Left ventricle myocardium superior (tissue), 1 donor: Measurements from ENCODE around the gene UCHL3. TPM values are rescaled to one million over a fixed set of nuclear protein-coding genes. Genes with fewer than 3 reads are reported as not detected.

Experiments used
- ATAC-seq: fragments of 200-7000 bp; cut with Tn5 transposase; one replicate; pipeline ENCODE4 v1.9.1; 2020; ENCODE audit warnings: mild to moderate bottlenecking, moderate library complexity
- DNase-seq: peaks from one replicate; pipeline ENCODE4 v3.0.0-alpha.2; 2020
- intact Hi-C: fragments of 100-400 bp; cut with micrococcal nuclease; formaldehyde crosslinking; loops from one replicate; pipeline ENCODE4 v1.11.0; 2022
- total RNA-seq: library from RNA; stranded (reverse); fragmentation: NEBNext Ultra II Directional; extraction: Animal tissue kit (Norgen Biotek cat#: 25700); gene quantifications from one replicate; pipeline ENCODE4 v1.2.1, GENCODE V29; 2021
- donor health status: DM: no; HTN: yes; CAD: no; lungs with severe emphysema.

UCHL3 gene
- total RNA-seq, 1 donor from 2014 or later: 23.7 TPM

- ATAC-seq (no peak), DNase-seq (no peak)
- intact Hi-C loops: loop anchor here (1.0 kb wide), 1 partner anchor 13 kb away; no protein-coding TSS in a partner anchor
Observed at GRCh38 chr13:75651013-75651412, 101.4 kb downstream of the UCHL3 start.

GRCh38 chr13:75652726-75653125 lies 103.1 kb downstream of the UCHL3 start:
- intact Hi-C loops: no loop called here
- ATAC-seq: no peak

More at GRCh38 chr13:75652726-75653125, 103.1 kb downstream of the UCHL3 start:
- DNase-seq: no peak

Other genes with a start within 250 kb of the UCHL3 start
- 116 TPM for gene TBC1D4, start 67.6 kb upstream of the UCHL3 start, total RNA-seq
- 129 TPM for gene COMMD6, start 11.9 kb upstream of the UCHL3 start, total RNA-seq
- 480 TPM for gene LMO7, start 86.5 kb downstream of the UCHL3 start, total RNA-seq